ENCODE data around the gene OPRM1.

- TF ChIP-seq HNF4A (conservative IDR thresholded peaks at IDR 0.05) (no peak), GABPA (IDR thresholded peaks at IDR 0.05 in 1 of 2, conservative IDR thresholded peaks at IDR 0.05 in 1 of 2) (no peak), TAF1 (conservative IDR thresholded peaks at IDR 0.05) (no peak), SP1 (IDR thresholded peaks at IDR 0.05) (no peak)
- TF ChIP-seq, protein P1, sequence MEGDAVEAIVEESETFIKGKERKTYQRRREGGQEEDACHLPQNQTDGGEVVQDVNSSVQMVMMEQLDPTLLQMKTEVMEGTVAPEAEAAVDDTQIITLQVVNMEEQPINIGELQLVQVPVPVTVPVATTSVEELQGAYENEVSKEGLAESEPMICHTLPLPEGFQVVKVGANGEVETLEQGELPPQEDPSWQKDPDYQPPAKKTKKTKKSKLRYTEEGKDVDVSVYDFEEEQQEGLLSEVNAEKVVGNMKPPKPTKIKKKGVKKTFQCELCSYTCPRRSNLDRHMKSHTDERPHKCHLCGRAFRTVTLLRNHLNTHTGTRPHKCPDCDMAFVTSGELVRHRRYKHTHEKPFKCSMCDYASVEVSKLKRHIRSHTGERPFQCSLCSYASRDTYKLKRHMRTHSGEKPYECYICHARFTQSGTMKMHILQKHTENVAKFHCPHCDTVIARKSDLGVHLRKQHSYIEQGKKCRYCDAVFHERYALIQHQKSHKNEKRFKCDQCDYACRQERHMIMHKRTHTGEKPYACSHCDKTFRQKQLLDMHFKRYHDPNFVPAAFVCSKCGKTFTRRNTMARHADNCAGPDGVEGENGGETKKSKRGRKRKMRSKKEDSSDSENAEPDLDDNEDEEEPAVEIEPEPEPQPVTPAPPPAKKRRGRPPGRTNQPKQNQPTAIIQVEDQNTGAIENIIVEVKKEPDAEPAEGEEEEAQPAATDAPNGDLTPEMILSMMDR (IDR thresholded peaks at IDR 0.05; ENCODE audit: low read depth, low read length, missing input control) = no peak
- TF ChIP-seq, protein P2, sequence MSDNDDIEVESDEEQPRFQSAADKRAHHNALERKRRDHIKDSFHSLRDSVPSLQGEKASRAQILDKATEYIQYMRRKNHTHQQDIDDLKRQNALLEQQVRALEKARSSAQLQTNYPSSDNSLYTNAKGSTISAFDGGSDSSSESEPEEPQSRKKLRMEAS (IDR thresholded peaks at IDR 0.05) = no peak
Measured at GRCh38 chr6:154113392-154113791, 74.4 kb downstream of the OPRM1 start.

All from liver (tissue), 3 donors.